Body of pancreas (tissue), 4 donors: ENCODE measurements around the gene CCNT2. TPM values are rescaled to one million over a fixed set of nuclear protein-coding genes. Genes with fewer than 3 reads are reported as not detected.

Source experiments
- ATAC-seq: fragments of 150-250 bp; one replicate; pipeline ENCODE4 v1.9.1; 2016
- DNase-seq, 4 donors: peaks; one replicate each; pipeline ENCODE4 v3.0.0-alpha.2; 2019
- H3K27ac ChIP-seq, 4 donors: fragments of 200-600 bp; sonication (generic); 1 replicate in 3 of 4; 2 replicates in 1 of 4; pipeline versions ENCODE4 v1.5.1 to v1.6.1; 2016 to 2019; ENCODE audit warnings: mild to moderate bottlenecking in 1 of 4, mixed read lengths in 1 of 4, moderate library complexity in 1 of 4
- H3K27me3 ChIP-seq, 2 donors: fragments of 200-600 bp; sonication (generic); one replicate each; pipeline ENCODE4 v1.6.0; 2016; ENCODE audit warnings: mild to moderate bottlenecking in 1 of 2
- H3K36me3 ChIP-seq, 2 donors: fragments of 200-600 bp; sonication (generic); replicated peaks in 1 of 2; 2 replicates each; pipeline ENCODE4 v1.5.1; 2016; ENCODE audit warnings: low read depth in 2 of 2; ENCODE audit not compliant: insufficient read depth in 1 of 2
- H3K4me1 ChIP-seq: fragments of 200-600 bp; sonication (generic); one replicate; pipeline ENCODE4 v1.6.0; 2016
- H3K4me3 ChIP-seq, 2 donors: fragments of 200-600 bp; sonication (generic); 1 replicate in 1 of 2; 2 replicates in 1 of 2; pipeline ENCODE4 v1.5.1; 2016 to 2019
- H3K9me3 ChIP-seq, 3 donors: fragments of 200-600 bp; sonication (generic); 1 replicate in 2 of 3; 2 replicates in 1 of 3; pipeline ENCODE4 v1.5.1; 2016
- POLR2A ChIP-seq, 3 donors: fragments of 450-650 bp; IDR thresholded peaks; one replicate each; pipeline ENCODE4 v1.6.1; 2016; ENCODE audit warnings: antibody characterized with exemption in 3 of 3, mild to moderate bottlenecking in 2 of 3
- WGBS, 2 donors: methylation state at CpG; one replicate each; pipeline ENCODE4 v1.1.5; 2017; 5-methylcytosine and 5-hydroxymethylcytosine counted together
- intact Hi-C: fragments of 100-400 bp; cut with DNase I; formaldehyde crosslinking; loops from one replicate; pipeline ENCODE4 v1.15.1; 2023
- total RNA-seq, 2 donors: library from RNA; depleted of rRNA; stranded (reverse); fragments of >200 nt; gene quantifications; one replicate each; pipeline ENCODE4 v1.1.0, GENCODE V29; 2016
- TF ChIP-seq, protein P1 (sequence below), 7 experiments: fragments of 450-650 bp in 4 of 7; fragments of 200-600 bp in 3 of 7; sonication (generic) in 3 of 7; IDR thresholded peaks; one replicate each; pipeline ENCODE4 v1.5.1; 2016 to 2019; ENCODE audit warnings: antibody characterized with exemption in 7 of 7

Gene CCNT2
- total RNA-seq, 2 donors from 2014 or later, result 19.1 to 32.7 TPM

DNA sequence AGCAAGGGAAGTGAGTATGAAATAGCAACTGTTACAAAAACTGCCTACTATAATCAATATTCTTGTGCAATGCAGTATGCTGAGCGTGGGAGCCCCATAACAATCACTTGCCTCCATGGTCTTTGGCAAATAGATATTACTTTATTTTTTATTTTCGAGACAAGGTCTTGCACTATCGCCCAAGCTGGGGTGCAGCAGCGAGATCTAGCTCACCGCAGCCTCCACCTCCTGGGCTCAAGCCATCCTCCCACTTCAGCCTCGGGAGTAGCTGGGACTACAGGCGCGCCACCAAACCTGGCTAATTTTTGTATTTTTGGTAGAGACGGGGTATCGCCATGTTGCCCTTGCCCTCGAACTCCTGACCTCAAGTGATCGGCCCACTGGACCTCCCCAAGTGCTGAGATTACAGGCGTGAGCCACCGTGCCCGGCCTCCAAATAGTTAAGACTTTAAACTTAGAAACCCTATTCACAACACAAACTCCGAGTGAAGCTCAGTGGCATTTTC is 1.2 kb upstream of the CCNT2 start:
- no peak for ATAC-seq
- intact Hi-C loops, result no loop called here

DNA sequence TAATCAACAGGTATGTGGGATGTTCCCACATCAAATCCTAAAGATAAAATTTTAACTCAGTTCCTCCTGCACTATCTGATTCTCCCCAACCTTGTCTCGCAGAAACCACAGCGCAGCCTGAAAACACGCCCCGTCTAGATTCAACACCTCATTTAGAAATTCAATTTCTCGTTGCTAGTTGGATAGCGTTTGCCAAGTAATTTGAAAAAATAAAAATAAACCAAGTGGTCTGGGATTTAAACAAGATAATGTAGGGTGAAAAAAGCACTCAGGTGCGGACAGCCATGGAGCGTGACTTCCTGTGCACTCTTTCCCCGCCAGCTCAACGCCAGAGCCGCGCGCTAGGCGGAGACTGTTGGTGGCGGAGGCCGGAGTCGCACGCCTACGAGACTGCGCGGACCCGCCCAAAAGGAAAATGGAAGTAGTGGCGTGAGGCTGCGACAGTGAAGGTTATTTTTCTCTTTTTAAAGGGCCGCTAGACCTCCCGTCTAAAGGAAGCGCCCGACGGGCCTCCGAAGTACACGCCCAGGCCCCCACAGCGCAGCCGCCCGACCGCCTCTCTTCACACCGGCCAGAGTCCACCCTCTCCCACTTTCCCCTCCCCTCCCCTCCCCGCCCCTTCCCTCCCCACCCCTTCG is 615 bp upstream of the CCNT2 start:
- H3K27ac ChIP-seq, result peak overlapping the region; percentile 95 to 99 (median 97)
- H3K36me3 ChIP-seq, result no peaks in the 10 kb centered on the region
- H3K4me3 ChIP-seq, result peak overlapping the region; percentile 14 to 44
- no peaks in the 10 kb centered on the region for H3K27me3 ChIP-seq
- peak in 2 of 4 donors; percentile 89 to 91 for DNase-seq
- no peaks in the 10 kb centered on the region for H3K9me3 ChIP-seq
- peak; percentile 77 for ATAC-seq
- intact Hi-C loops, result no loop called here
- H3K4me1 ChIP-seq, result peaks cover 39% of the 10 kb centered on the region
- peak; percentile 84 to 95 (median 92) for TF ChIP-seq POLR2A (IDR thresholded peaks at IDR 0.05)
- TF ChIP-seq, protein P1, sequence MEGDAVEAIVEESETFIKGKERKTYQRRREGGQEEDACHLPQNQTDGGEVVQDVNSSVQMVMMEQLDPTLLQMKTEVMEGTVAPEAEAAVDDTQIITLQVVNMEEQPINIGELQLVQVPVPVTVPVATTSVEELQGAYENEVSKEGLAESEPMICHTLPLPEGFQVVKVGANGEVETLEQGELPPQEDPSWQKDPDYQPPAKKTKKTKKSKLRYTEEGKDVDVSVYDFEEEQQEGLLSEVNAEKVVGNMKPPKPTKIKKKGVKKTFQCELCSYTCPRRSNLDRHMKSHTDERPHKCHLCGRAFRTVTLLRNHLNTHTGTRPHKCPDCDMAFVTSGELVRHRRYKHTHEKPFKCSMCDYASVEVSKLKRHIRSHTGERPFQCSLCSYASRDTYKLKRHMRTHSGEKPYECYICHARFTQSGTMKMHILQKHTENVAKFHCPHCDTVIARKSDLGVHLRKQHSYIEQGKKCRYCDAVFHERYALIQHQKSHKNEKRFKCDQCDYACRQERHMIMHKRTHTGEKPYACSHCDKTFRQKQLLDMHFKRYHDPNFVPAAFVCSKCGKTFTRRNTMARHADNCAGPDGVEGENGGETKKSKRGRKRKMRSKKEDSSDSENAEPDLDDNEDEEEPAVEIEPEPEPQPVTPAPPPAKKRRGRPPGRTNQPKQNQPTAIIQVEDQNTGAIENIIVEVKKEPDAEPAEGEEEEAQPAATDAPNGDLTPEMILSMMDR (IDR thresholded peaks at IDR 0.05), result peak in 5 of 7 experiments; percentile 22 to 66 (median 59)
- WGBS, 2 donors, result 0% methylated on average over 36 to 38 of the region's 38 CpGs

More for the DNA sequence above, 1.2 kb upstream of the CCNT2 start:
- H3K4me3 ChIP-seq, result peak overlapping the region; percentile 6 to 44
- WGBS, 2 donors, result 11 to 14% methylated on average over 16 of the region's 16 CpGs
- TF ChIP-seq, protein P1 (IDR thresholded peaks at IDR 0.05), result no peak
- TF ChIP-seq POLR2A (IDR thresholded peaks at IDR 0.05), result no peak
- peak in 3 of 4 donors; percentile 25 to 32 (median 27) for DNase-seq
- no peaks in the 10 kb centered on the region for H3K27me3 ChIP-seq
- peaks cover 33% of the 10 kb centered on the region for H3K4me1 ChIP-seq
- H3K36me3 ChIP-seq, result no peaks in the 10 kb centered on the region
- H3K27ac ChIP-seq, result peak overlapping the region; percentile 95 to 99 (median 97)
- H3K9me3 ChIP-seq, result no peaks in the 10 kb centered on the region

DNA sequence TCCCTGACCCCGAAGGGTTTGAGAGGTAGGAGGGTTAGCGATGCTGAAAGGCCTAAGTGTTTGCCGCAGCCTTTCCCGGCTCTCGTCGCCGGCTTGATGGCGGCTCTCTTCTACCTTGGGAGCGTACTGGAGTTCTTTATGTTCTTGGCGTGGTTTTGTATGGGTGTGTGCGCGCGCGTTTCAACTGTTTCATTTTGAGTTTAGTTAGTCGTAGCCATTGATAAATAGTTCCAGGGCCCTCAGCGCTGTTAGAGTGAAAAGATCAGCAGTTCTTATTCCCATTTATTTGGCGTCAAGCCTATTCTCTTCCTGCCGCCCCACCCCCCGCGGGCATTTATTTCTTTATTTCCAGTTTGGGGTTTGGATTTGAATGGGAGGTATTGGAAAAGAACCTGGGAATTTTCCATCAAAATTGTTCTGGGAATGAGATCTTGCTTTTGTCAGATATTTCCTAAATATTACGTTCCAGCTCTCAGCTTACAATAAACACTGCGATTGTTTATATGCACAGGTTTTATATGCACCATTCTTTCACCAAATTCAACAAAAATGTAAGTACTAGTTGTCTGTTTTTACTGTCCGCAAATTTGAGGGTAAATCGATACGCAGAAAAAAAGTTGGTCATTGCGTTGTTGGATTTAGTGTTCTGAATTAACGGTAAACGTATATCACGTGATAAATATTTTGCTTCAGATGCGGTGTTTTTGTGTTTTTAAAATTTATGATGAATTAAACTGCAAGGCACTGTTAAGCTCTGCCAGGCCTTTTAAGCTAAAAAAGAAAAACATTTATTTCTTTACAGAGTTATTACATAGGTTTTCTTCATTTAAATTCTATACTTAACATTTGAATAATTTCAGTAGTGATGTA is 954 bp downstream of the CCNT2 start:
- 0% methylated on average over 30 of the region's 30 CpGs for WGBS, 2 donors
- Histone ChIP-seq H3K27ac (peak overlapping the region; percentile 95 to 99 (median 97)), H3K9me3 (no peaks in the 10 kb centered on the region), H3K4me3 (peak overlapping the region; percentile 90 to 93), H3K27me3 (no peaks in the 10 kb centered on the region), H3K36me3 (no peaks in the 10 kb centered on the region), H3K4me1 (peaks cover 51% of the 10 kb centered on the region)
- intact Hi-C loops, result no loop called here
- ATAC-seq (no peak), DNase-seq (peak in 3 of 4 donors; percentile 43 to 50 (median 45))
- TF ChIP-seq, protein P1 (IDR thresholded peaks at IDR 0.05), result no peak
- no peak for TF ChIP-seq POLR2A (IDR thresholded peaks at IDR 0.05)

GRCh38 chr2:134924912-134925311 is 6.3 kb downstream of the CCNT2 start:
- intact Hi-C loops, result no loop called here
- H3K4me1 ChIP-seq, result peaks cover 85% of the 10 kb centered on the region
- H3K27me3 ChIP-seq, result no peaks in the 10 kb centered on the region
- no peaks in the 10 kb centered on the region for H3K9me3 ChIP-seq
- ATAC-seq, result no peak
- no peaks in the 10 kb centered on the region for H3K36me3 ChIP-seq
- no peak overlapping the region for H3K27ac ChIP-seq
- WGBS, 2 donors, result 88 to 100% methylated on average over 1 of the region's 1 CpG
- no peak for TF ChIP-seq POLR2A (IDR thresholded peaks at IDR 0.05)
- TF ChIP-seq, protein P1 (IDR thresholded peaks at IDR 0.05), result no peak
- DNase-seq, result no peak
- H3K4me3 ChIP-seq, result no peak overlapping the region
